Left lobe of liver (tissue), 2 donors: ENCODE data around the gene MUC20. TPM values are rescaled to one million over a fixed set of nuclear protein-coding genes. Genes with fewer than 3 reads are reported as not detected.
"Not testable (repeated sequence)": the region's sequence is repeated elsewhere in the genome, so short reads cannot be mapped to it uniquely, and the experiment has no call there.

ENCODE experiments used
- ATAC-seq: fragments of 200-7000 bp; cut with Tn5 transposase; one replicate; pipeline ENCODE4 v1.9.1; 2020; ENCODE audit warnings: mild to moderate bottlenecking, moderate library complexity
- DNase-seq: peaks from one replicate; pipeline ENCODE4 v3.0.0-alpha.2; 2020; ENCODE audit warnings: low spot score
- total RNA-seq: library from RNA; stranded (reverse); gene quantifications from one replicate; pipeline ENCODE4 v1.2.1, GENCODE V29; 2021
- donor health status: DM: no; HTN: no; CAD: no; lungs with moderate emphysema.
- donor health status: DM: no; HTN: yes; CAD: no.

Gene MUC20
- total RNA-seq, 1 donor from 2014 or later, result 29.6 TPM

DNA sequence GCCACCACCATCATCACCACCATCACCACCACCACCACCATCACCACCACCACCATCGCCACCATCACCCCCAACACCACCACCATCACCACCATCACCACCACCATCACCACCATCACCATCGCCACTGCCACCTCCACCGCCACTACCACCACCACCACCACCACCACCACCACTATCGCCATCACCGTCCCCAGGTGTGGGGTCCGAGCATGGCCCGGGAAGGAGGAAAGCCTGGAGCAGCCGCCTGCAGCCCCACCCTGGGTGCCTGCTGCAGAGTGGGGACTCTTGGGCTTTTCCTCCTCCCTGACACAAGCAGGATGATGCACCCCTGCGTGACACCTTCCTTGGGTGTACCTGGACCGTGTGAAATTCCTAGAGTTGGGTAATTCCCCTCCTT, 47.0 kb downstream of the MUC20 start:
- DNase-seq (no peak), ATAC-seq (no peak)

DNA sequence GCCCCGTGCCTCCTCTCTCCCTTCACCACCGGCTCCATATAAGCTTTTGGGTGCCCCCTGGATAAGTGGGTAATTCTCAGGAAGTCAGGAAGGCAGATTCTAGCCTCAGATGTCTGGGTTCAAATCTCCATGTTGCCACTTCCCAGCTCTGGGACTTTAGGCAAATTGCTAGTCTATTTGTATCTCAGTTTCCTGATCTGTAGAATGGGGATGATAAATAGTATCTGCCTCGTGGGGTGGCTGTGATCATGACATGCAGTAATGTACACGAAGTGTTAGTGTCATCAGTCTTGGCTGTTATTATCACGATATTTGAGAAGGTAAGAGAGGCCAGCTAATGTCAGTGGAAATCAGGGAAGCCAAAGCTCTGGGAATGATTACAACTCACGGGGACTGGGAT, 47.6 kb downstream of the MUC20 start:
- ATAC-seq, result no peak
- no peak for DNase-seq

DNA sequence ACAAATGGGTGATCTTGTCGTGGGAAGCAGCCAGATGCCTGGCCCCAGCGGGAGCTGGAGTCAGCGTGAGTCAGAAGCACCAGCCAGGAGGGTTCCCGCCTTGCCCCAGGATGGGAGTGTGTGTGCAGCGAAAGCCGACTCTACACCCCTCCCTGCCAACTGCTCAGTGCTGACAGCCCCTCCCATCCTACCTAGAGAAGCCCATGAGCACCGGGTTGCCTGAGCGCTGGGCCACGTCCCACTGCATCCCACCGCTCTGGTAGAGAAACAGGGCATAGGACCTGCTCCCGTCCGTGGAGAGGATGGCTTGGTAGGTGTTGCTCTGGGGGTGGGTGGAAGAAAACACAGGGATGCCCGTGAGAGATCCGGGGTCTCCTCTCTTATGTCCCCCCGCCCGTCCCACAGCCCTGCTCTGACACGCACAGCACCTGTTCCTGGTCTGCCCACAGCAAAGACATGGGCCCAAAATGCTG, 48.1 kb downstream of the MUC20 start:
- ATAC-seq (no peak), DNase-seq (no peak)

DNA sequence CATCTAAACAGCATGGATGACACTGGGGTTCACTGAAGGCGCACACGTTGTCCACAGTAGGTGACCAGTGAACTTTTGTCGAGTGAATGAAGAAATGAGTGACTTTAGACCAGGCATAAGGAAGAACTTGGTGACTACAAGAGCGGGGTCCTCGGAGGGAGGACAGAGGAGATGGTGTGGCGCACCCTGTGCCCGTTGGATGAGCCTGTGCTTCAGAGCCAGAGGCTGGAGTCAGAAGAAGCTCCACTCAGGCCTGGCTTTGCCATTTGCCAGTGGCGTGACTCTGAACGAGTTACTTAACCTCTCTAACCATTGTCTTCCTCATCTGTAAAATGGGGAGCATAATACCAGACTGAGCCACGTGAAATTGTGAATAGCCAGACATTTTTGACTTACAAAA, 48.8 kb downstream of the MUC20 start:
- DNase-seq, result no peak

DNA sequence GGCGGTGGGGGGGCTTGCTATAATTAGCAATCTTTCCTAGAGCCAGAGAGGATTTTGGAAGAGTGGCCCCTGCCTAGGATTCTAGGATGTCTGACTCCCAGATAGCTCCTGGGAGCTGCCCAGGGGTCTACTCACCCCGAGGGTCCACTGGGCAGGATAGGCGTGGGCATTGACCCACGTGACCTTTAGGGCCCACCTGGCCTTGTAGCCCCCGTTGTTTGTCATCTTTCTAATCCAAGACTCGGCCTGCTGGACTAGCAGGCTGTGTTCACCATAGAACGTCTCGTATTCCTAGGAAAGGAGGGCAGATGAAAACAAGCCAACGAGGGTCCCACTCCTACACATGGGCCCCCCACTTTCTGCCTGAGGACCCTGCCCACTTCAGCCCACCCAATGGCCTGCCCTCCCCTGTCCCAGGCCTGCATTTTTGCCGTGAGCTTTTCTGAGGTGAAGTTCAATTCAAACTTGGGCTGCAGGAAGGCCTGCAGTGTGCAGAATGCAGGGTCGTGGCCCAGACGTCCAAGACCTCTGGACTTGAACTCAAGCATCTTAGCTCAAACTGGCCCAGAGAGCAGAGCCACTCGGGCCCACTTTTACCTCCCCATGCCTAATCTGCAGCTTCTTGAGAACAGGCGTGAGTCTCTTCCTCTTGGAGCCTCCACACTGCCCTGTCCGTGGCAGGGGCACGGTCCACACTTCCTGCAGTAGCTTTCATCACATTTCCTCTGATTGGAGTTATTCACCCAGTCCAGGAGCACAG, 49.5 kb downstream of the MUC20 start:
- ATAC-seq, result no peak
- DNase-seq, result no peak

More for the DNA sequence above, 48.8 kb downstream of the MUC20 start:
- no peak for ATAC-seq

DNA sequence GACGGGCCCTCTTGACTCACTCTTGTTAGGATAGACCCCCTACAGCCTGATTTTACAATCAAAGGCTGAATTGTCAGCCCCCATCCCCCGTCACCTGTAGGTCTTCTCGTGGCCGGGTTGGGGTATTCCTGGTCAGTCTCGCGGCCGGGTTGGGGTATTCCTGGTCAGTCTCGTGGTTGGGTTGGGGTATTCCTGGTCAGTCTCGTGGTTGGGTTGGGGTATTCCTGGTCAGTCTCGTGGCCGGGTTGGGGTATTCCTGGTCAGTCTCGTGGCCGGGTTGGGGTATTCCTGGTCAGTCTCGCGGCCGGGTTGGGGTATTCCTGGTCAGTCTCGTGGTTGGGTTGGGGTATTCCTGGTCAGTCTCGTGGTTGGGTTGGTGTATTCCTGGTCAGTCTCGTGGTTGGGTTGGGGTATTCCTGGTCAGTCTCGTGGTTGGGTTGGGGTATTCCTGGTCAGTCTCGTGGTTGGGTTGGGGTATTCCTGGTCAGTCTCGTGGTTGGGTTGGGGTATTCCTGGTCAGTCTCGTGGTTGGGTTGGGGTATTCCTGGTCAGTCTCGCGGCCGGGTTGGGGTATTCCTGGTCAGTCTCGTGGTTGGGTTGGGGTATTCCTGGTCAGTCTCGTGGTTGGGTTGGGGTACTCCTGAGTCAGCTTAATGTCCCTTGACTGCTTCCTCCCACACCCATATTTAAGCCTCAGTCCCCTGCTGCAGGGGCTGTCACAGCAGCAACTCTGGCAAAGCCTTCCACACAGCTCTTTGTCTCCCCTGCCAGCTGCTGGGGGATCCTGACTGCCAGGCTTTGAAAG, 50.3 kb downstream of the MUC20 start:
- DNase-seq, ATAC-seq: not testable (repeated sequence)

DNA sequence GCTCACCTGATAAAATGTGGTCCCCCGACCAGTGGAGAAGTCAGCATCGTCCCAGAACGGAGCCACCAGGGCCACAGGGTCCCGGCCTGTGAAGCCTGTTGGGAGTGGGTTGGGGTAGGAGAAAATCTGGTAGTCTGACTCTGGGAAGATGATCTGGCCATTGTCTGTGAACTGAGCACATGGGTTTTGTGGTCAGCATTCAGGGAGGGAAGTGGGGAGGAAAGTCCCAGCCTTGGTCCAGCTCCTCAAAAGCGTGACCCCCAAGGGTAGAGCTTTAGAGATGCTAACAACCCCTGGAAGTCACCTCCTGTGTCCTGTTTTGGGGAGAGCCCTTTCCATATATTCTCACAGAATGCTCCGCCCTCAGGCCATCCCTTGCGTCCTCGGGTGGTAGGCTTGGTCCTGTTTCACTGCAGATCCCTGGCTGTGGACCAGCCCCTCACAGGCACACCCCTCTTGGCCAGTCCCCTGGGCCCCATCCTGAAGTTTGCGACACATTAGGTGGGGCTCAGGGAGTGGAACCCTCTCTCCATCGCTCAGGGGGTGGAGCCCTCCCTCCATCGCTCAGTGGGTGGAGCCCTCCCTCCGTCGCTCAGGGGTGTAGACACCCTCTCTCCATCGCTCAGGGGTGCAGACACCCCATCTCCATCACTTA, 51.0 kb downstream of the MUC20 start:
- DNase-seq, result no peak

DNA sequence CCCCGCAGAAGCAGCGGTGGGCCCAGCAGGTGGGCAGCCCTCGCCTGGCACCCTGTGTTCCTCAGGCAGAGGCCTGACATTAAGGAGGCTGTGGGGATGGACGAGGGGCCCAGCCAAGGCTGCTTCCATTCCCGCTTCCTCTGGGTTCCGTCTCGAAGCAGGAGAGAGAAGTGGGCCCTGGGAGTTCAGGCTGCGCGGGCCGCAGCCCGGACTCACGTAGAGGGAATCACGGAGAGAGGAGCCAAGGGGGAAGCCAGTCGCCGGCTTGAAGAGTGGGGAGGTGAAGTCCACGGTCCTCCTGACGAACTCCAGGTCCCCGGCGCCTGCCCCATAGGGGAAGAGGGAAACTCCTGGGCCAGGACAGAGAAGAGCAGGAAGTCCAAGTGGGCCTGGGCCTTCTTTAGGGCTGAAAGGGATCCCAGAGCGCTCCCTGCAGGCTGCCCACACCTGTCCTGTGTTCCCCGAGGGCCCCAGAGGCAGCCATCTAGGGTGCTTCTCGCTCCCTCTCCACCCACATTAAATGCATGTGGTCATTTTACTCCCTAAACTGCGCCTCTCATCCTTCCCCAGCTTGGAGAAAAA, 53.3 kb downstream of the MUC20 start:
- DNase-seq (no peak), ATAC-seq (no peak)

More for the DNA sequence above, 51.0 kb downstream of the MUC20 start:
- no peak for ATAC-seq

DNA sequence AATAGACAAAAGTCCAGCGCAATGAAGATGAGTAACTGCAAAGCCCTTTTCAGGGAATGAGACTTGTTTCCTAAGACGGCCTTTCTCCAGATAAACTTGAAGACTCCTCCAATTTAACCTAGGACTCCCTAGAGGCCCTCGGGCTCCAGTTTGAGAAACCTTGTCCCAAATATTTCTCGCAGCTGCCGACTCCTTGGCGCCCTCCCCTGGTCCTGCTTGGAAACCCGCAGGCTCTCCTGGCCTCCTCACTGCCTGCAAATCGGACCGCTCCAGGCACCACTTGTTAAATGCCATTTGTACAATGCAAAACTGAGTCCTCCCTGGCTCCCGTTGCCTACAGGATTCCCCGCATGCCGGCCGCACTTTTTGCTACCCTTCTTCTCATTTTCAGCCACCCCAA, 54.1 kb downstream of the MUC20 start:
- DNase-seq (no peak), ATAC-seq (peak; percentile 84)

DNA sequence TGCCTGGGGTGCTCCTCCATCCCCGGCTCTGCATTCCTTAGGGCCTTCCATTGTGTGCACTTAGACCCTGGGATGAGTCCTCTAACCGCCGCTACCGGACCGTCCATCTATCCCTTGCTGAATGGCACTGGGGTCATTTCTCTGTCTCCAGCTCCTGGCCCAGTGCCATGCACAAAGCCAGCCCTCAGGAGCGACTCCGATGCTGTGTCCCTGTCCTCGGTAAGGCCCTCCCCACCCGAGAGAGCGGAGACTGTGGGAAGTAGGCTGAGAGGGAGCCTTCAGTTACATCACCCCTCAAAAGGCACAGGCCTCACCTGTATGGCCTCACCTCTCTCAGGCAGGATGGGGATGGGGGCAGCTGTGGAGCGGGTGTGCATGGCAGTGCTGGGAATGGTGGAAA, 57.2 kb downstream of the MUC20 start:
- no peak for DNase-seq
- no peak for ATAC-seq

DNA sequence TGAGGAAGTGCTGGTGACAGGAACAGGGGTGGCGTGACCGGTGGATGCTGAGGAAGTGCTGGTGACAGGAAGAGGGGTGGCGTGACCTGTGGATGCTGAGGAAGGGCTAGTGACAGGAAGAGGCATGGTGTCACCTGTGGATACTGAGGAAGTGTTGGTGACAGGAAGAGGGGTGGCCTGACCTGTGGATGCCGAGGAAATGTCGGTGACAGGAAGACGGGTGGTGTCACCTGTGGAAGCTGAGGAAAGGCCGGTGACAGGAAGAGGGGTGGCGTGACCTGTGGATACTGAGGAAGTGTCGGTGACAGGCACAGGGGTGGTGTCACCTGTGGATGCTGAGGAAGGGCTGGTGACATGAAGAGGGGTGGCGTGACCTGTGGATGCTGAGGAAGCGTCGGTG, 60.5 kb downstream of the MUC20 start:
- not testable (repeated sequence) for DNase-seq, ATAC-seq

Other genes starting within 250 kb of the MUC20 start
- 11.8 TPM for gene PPP1R2, start 177.7 kb upstream of the MUC20 start, total RNA-seq
- 0.25 TPM for gene APOD, start 137.0 kb upstream of the MUC20 start, total RNA-seq
- 0.08 TPM for gene MUC4, start 91.0 kb downstream of the MUC20 start, total RNA-seq
- 55.2 TPM for gene TNK2, start 187.6 kb downstream of the MUC20 start, total RNA-seq